Mesenchymal stem cell (in vitro differentiated cells and primary cell): ENCODE measurements around the gene PRR12. TPM values are rescaled to one million over a fixed set of nuclear protein-coding genes. Genes with fewer than 3 reads are reported as not detected.

Experiments used
- DNase-seq: peaks from one replicate; pipeline ENCODE4 v3.0.0-alpha.2; 2013
- H2AFZ ChIP-seq: one replicate; pipeline ENCODE4 v1.6.1; 2013; ENCODE audit warnings: low read depth, mild to moderate bottlenecking, control low read depth, inconsistent platforms, low read length, moderate library complexity
- H2AK5ac ChIP-seq: 2 replicates; pipeline ENCODE4 v1.6.1; 2013; ENCODE audit warnings: low read length, moderate library complexity, mild to moderate bottlenecking, inconsistent platforms; ENCODE audit not compliant: severe bottlenecking
- H2BK120ac ChIP-seq: one replicate; pipeline ENCODE4 v1.6.1; 2013; ENCODE audit warnings: low read depth, mild to moderate bottlenecking, inconsistent platforms, low read length, moderate library complexity
- H2BK12ac ChIP-seq, 2 experiments: one replicate each; pipeline ENCODE4 v1.6.1; 2013; ENCODE audit warnings: inconsistent platforms in 2 of 2, low read length in 2 of 2, mild to moderate bottlenecking in 2 of 2, moderate library complexity in 2 of 2, control low read depth in 1 of 2
- H2BK15ac ChIP-seq: one replicate; pipeline ENCODE4 v1.6.1; 2013; ENCODE audit warnings: mild to moderate bottlenecking, low read depth, inconsistent platforms; ENCODE audit not compliant: poor library complexity, severe bottlenecking
- H2BK5ac ChIP-seq: 2 replicates; pipeline ENCODE4 v1.6.1; 2013; ENCODE audit warnings: low read depth, mild to moderate bottlenecking, low read length, control low read depth, inconsistent platforms; ENCODE audit not compliant: poor library complexity, severe bottlenecking
- H3K14ac ChIP-seq, 2 experiments: one replicate each; pipeline ENCODE4 v1.6.1; 2013; ENCODE audit warnings: inconsistent platforms in 2 of 2, low read length in 2 of 2, control low read depth in 1 of 2, mild to moderate bottlenecking in 1 of 2, moderate library complexity in 1 of 2
- H3K18ac ChIP-seq, 2 experiments: one replicate each; pipeline ENCODE4 v1.6.1; 2013; ENCODE audit warnings: inconsistent platforms in 2 of 2, low read length in 2 of 2, control low read depth in 1 of 2, low read depth in 1 of 2, mild to moderate bottlenecking in 1 of 2
- H3K23ac ChIP-seq, 2 experiments: one replicate each; pipeline ENCODE4 v1.6.1; 2013; ENCODE audit warnings: inconsistent platforms in 2 of 2, low read length in 2 of 2, mild to moderate bottlenecking in 2 of 2, moderate library complexity in 2 of 2, control low read depth in 1 of 2
- H3K27ac ChIP-seq: 2 replicates; pipeline ENCODE4 v1.5.1; 2013; ENCODE audit warnings: mild to moderate bottlenecking, moderate library complexity, low read length, control low read depth, inconsistent platforms; ENCODE audit not compliant: poor library complexity, severe bottlenecking
- H3K27me3 ChIP-seq, 2 experiments: 2 replicates each; pipeline versions ENCODE4 v1.6.1 to v1.7.0; 2013; ENCODE audit warnings: low read length in 2 of 2, mild to moderate bottlenecking in 2 of 2, moderate library complexity in 2 of 2, control low read depth in 1 of 2, inconsistent platforms in 1 of 2; ENCODE audit not compliant: control insufficient read depth in 1 of 2, insufficient read depth in 1 of 2
- H3K36me3 ChIP-seq, 2 experiments: 2 replicates each; pipeline versions ENCODE4 v1.6.1 to v1.7.0; 2013; ENCODE audit warnings: low read length in 2 of 2, control low read depth in 1 of 2, inconsistent platforms in 1 of 2, low read depth in 1 of 2, mild to moderate bottlenecking in 1 of 2; ENCODE audit not compliant: insufficient read depth in 2 of 2, control insufficient read depth in 1 of 2
- H3K4ac ChIP-seq, 2 experiments: one replicate each; pipeline ENCODE4 v1.6.1; 2013; ENCODE audit warnings: inconsistent platforms in 2 of 2, low read length in 2 of 2, mild to moderate bottlenecking in 2 of 2, moderate library complexity in 2 of 2, control low read depth in 1 of 2, low read depth in 1 of 2
- H3K4me1 ChIP-seq: 2 replicates; pipeline ENCODE4 v1.6.1; 2013; ENCODE audit warnings: low read depth, low read length, control low read depth; ENCODE audit not compliant: control insufficient read depth, insufficient read depth
- H3K4me2 ChIP-seq: 2 replicates; pipeline ENCODE4 v1.6.1; 2013; ENCODE audit warnings: low read length, mild to moderate bottlenecking, inconsistent platforms; ENCODE audit not compliant: poor library complexity, severe bottlenecking
- H3K4me3 ChIP-seq, 2 experiments: 2 replicates each; pipeline versions ENCODE4 v1.5.1 to v1.7.0; 2013; ENCODE audit warnings: low read length in 2 of 2, mild to moderate bottlenecking in 2 of 2, control low read depth in 1 of 2, low read depth in 1 of 2; ENCODE audit not compliant: insufficient read depth in 1 of 2
- H3K79me1 ChIP-seq: replicated peaks from 2 replicates; pipeline ENCODE4 v1.6.1; 2013; ENCODE audit warnings: mild to moderate bottlenecking, control low read depth, low read length, inconsistent platforms; ENCODE audit not compliant: poor library complexity, severe bottlenecking
- H3K9ac ChIP-seq: 2 replicates; pipeline ENCODE4 v1.7.0; 2013; ENCODE audit warnings: mild to moderate bottlenecking, low read length, moderate library complexity
- H3K9me3 ChIP-seq: 2 replicates; pipeline ENCODE4 v1.7.0; 2013; ENCODE audit warnings: mild to moderate bottlenecking, low read length; ENCODE audit not compliant: control insufficient read depth
- H4K8ac ChIP-seq: one replicate; pipeline ENCODE4 v1.6.1; 2013; ENCODE audit warnings: inconsistent platforms, mild to moderate bottlenecking, low read length, moderate library complexity
- H4K91ac ChIP-seq: one replicate; pipeline ENCODE4 v1.6.1; 2013; ENCODE audit warnings: mild to moderate bottlenecking, low read length, inconsistent platforms
- WGBS: methylation state at CpG from one replicate; pipeline ENCODE4 v1.1.7; 2013; ENCODE audit warnings: mixed read lengths; 5-methylcytosine and 5-hydroxymethylcytosine counted together
- small RNA-seq: library from polyadenylated mRNA; stranded (forward); fragments of <200 nt; extraction: miRNeasy Mini kit (QIAGEN cat#:217004); gene quantifications from one replicate; pipeline ENCODE3, GENCODE V24; 2013; ENCODE audit warnings: low read depth

The PRR12 gene

DNA sequence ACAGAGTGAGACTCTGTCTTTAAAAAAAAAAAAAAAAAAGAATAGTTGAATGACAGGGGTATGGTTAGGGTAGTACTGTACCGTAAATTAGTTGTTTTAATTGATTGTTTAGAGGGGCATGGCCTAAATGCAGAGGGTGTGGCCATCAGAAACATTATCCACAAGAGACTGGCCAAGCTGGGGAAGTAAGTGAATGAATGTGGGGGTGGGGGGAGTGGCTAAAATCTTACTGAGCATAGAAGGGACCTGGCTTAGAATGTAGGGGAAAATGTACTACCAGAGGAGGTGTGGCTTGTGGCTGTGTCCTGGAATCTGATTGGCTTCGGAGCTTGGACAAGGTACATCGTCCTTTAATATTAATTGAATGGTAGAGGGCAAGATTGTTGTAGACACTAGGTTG lies 78.5 kb downstream of the PRR12 start:
- Histone ChIP-seq H3K27me3 (no peaks in the 10 kb centered on the region), H2BK120ac (no peak overlapping the region), H3K9me3 (no peaks in the 10 kb centered on the region), H2AK5ac (no peak overlapping the region), H3K9ac (no peak overlapping the region), H2BK12ac (no peak overlapping the region), H3K27ac (no peak overlapping the region), H3K23ac (no peak overlapping the region), H4K8ac (no peak overlapping the region), H3K79me1 (peaks cover 28% of the 10 kb centered on the region), H3K36me3 (peaks cover 17 to 27% of the 10 kb centered on the region in 2 experiments), H3K14ac (no peak overlapping the region), H3K4me1 (peaks cover 13% of the 10 kb centered on the region), H3K18ac (no peak overlapping the region), H3K4me3 (no peak overlapping the region), H3K4me2 (no peak overlapping the region), H2AFZ (no peak overlapping the region), H2BK5ac (no peak overlapping the region), H3K4ac (no peak overlapping the region), H2BK15ac (no peak overlapping the region), H4K91ac (no peak overlapping the region)
- DNase-seq, result no peak
- 95% methylated on average over 3 of the region's 3 CpGs for WGBS

DNA sequence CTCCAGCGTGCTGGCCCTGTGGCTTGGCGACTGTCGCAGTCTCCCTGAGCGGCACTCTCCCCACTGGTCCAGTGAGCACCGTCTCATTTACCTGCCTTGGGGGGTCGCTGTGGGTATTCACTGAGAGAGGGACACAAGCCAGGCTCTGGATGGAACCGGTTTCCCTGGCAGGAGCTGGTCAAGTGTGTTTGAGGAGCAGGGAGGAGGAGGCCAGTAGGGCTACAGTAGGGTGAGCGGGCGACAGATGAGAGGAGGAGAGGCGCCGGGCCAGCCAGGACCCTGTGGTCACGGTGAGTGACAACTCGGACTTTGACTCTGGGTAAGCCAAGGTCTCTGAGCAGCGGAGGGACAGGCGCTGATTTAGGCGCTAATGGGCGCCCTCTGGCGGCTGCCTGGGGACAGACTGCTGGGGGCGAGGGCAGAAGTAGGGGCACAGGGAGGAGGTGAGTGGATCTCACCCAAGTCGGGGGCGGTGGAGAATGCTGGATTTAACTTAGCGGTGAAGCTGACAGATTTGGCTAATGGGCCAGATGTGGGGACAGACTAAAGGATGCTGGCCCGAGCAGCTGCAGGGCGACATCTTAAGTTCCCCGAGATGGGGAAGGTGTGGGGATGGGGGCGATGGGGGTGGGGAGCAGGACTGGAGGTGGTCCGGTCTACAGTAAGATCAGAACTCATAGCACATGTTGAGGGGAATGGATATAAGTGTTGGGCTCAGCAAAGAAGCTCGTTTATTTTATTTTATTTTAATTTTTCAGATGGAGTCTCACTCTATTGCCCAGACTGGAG lies 81.3 kb downstream of the PRR12 start:
- WGBS, result 29% methylated on average over 27 of the region's 28 CpGs
- Histone ChIP-seq H3K4me1 (peaks cover 9% of the 10 kb centered on the region), H3K27ac (no peak overlapping the region), H3K4ac (peak overlapping the region in 1 of 2 experiments; percentile 83), H2AFZ (no peak overlapping the region), H4K91ac (peak overlapping the region; percentile 61), H3K79me1 (peaks cover 19% of the 10 kb centered on the region), H3K9ac (peak overlapping the region; percentile 73), H2BK5ac (no peak overlapping the region), H2BK12ac (no peak overlapping the region), H3K4me3 (no peak overlapping the region), H4K8ac (peak overlapping the region; percentile 95), H2BK15ac (peak overlapping the region; percentile 63), H3K4me2 (peak overlapping the region; percentile 67), H3K36me3 (peaks cover 17 to 27% of the 10 kb centered on the region in 2 experiments), H3K14ac (no peak overlapping the region), H3K27me3 (no peaks in the 10 kb centered on the region), H2AK5ac (no peak overlapping the region), H3K9me3 (no peaks in the 10 kb centered on the region), H3K18ac (peak overlapping the region in 1 of 2 experiments; percentile 81), H2BK120ac (no peak overlapping the region), H3K23ac (no peak overlapping the region)
- peak; percentile 79 for DNase-seq

Small RNA genes lying within 50 kb of the gene (small RNA-seq; reads per million reads assigned to genes)
- not detected for gene RF00019
